A673 (cell line): ENCODE data around the gene CACNA2D4. TPM values are rescaled to one million over a fixed set of nuclear protein-coding genes. Genes with fewer than 3 reads are reported as not detected.

Experiments used
- BruUV-seq: library from RNA; stranded (reverse); fragments of 400-500 nt; replicated peaks from 2 replicates; lab custom pipeline; 2021; lab: Mats Ljungman, UMichigan
- CTCF ChIA-PET: fragments of 300-600 bp; sonication (Branson Sonifier 250); formaldehyde crosslinking; loops from one replicate; lab custom pipeline; 2022; ENCODE audit warnings: antibody characterized with exemption; lab: Charles Lee
- POLR2A ChIA-PET: fragments of 300-600 bp; sonication (Branson Sonifier 250); formaldehyde crosslinking; loops from one replicate; lab custom pipeline; 2022; ENCODE audit warnings: antibody characterized with exemption; ENCODE audit not compliant: low non-redundant PET; lab: Charles Lee
- DNase-seq: peaks from one replicate; pipeline ENCODE4 v3.0.0-alpha.2; 2015; ENCODE audit warnings: low spot score
- H3K27ac ChIP-seq: fragments of 200-600 bp; sonication (generic); 2 replicates; pipeline ENCODE4 v1.5.1; 2016; ENCODE audit warnings: mixed run types, low read depth, mild to moderate bottlenecking, mixed read lengths, antibody characterized with exemption, low read length; ENCODE audit not compliant: poor library complexity, severe bottlenecking
- H3K27me3 ChIP-seq: fragments of 200-600 bp; sonication (generic); replicated peaks from 2 replicates; pipeline ENCODE4 v1.6.1; 2017; ENCODE audit warnings: mixed run types, low read depth, mild to moderate bottlenecking, mixed read lengths, antibody characterized with exemption, low read length; ENCODE audit not compliant: insufficient read depth, poor library complexity
- H3K36me3 ChIP-seq: fragments of 200-600 bp; sonication (generic); 2 replicates; pipeline ENCODE4 v1.6.1; 2016; ENCODE audit warnings: mixed run types, mild to moderate bottlenecking, mixed read lengths, antibody characterized with exemption, low read length; ENCODE audit not compliant: insufficient read depth, poor library complexity, severe bottlenecking
- H3K4me1 ChIP-seq: fragments of 200-600 bp; sonication (generic); 2 replicates; pipeline ENCODE4 v1.6.1; 2017; ENCODE audit warnings: mixed run types, mild to moderate bottlenecking, mixed read lengths, antibody characterized with exemption, low read length; ENCODE audit not compliant: insufficient read depth, poor library complexity, severe bottlenecking
- H3K4me3 ChIP-seq: fragments of 200-600 bp; sonication (generic); 2 replicates; pipeline ENCODE4 v1.5.1; 2016; ENCODE audit warnings: low read depth, mixed run types, mild to moderate bottlenecking, mixed read lengths, low read length; ENCODE audit not compliant: poor library complexity, severe bottlenecking
- H3K9me3 ChIP-seq: fragments of 200-600 bp; sonication (generic); 2 replicates; pipeline ENCODE4 v1.6.1; 2016; ENCODE audit warnings: mixed run types, low read depth, mild to moderate bottlenecking, mixed read lengths, antibody characterized with exemption, low read length; ENCODE audit not compliant: poor library complexity, severe bottlenecking
- EZH2 ChIP-seq: fragments of 200-600 bp; sonication (generic); IDR thresholded peaks from 2 replicates; pipeline ENCODE4 v1.6.1; 2017; ENCODE audit warnings: borderline replicate concordance, low read depth, mild to moderate bottlenecking, mixed read lengths, antibody characterized with exemption, low read length; ENCODE audit not compliant: poor library complexity, severe bottlenecking
- intact Hi-C: fragments of 100-400 bp; cut with micrococcal nuclease; formaldehyde crosslinking; loops from one replicate; pipeline ENCODE4 v1.10.0; 2022; ENCODE audit not compliant: unreplicated experiment
- total RNA-seq: library from RNA; stranded (reverse); gene quantifications from 2 replicates; pipeline ENCODE4 v1.2.3, GENCODE V29; 2021
- TF ChIP-seq, protein P1 (sequence below): fragments of 300-800, 200-600 bp; sonication (generic); conservative IDR thresholded peaks from 2 replicates; pipeline ENCODE4 v1.5.1; 2017; ENCODE audit warnings: low read depth, mild to moderate bottlenecking, antibody characterized with exemption, low read length, moderate library complexity, mixed read lengths

CACNA2D4 gene
- total RNA-seq, 1 experiment from 2014 or later, result 0.41 TPM

DNA sequence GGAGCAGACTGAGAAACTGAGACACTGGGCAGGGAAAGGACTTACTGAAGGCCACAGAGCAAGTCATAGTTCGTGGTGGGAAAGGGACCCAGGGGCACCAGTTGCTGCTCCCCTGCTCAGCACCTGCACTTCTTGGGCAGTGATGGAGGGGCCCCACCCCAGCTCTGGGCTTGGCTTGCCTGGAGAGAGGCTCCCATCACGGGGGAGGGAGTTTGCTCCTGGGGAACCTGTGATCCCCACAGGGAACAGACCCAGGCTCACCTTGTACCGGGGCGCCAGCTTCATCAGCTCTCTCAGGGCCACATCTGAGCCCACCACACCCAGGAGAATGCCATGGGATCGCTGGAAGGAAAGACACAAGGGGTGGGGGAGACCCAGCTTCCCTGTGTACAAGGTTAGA, 39.8 kb downstream of the CACNA2D4 start:
- CTCF ChIA-PET, result no interaction called here
- POLR2A ChIA-PET, result interaction anchor here (0.6 kb wide), 1 partner anchor 546 kb away, joined by 5 read pairs; no protein-coding TSS in a partner anchor
- BruUV-seq, result no TSS peak
- no peak for TF ChIP-seq EZH2
- TF ChIP-seq, protein P1, sequence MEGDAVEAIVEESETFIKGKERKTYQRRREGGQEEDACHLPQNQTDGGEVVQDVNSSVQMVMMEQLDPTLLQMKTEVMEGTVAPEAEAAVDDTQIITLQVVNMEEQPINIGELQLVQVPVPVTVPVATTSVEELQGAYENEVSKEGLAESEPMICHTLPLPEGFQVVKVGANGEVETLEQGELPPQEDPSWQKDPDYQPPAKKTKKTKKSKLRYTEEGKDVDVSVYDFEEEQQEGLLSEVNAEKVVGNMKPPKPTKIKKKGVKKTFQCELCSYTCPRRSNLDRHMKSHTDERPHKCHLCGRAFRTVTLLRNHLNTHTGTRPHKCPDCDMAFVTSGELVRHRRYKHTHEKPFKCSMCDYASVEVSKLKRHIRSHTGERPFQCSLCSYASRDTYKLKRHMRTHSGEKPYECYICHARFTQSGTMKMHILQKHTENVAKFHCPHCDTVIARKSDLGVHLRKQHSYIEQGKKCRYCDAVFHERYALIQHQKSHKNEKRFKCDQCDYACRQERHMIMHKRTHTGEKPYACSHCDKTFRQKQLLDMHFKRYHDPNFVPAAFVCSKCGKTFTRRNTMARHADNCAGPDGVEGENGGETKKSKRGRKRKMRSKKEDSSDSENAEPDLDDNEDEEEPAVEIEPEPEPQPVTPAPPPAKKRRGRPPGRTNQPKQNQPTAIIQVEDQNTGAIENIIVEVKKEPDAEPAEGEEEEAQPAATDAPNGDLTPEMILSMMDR, result no peak
- no peak for DNase-seq
- no peaks in the 10 kb centered on the region for H3K9me3 ChIP-seq
- intact Hi-C loops, result no loop called here
- H3K27ac ChIP-seq, result no peak overlapping the region
- H3K4me3 ChIP-seq, result no peak overlapping the region
- no peaks in the 10 kb centered on the region for H3K4me1 ChIP-seq
- H3K27me3 ChIP-seq, result no peaks in the 10 kb centered on the region
- H3K36me3 ChIP-seq, result no peaks in the 10 kb centered on the region

DNA sequence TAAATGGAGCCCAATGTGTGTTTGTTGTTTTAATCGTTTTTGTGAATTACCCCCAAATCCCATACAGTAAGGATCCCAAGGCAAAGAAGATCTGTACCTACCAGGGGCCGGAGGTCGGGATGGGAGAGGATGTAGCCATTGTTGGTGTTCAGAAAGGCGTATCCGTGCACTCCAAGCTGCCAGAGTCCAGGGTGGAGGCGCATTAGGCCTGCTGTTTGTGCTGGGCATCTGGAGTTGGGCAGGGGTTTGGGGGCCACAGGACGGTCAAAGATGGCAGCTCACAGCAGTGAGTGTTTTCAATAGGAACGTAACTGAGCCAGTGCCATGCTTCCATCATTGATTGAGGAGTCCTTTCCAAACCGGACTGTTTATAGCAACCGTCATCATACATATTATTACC, 40.2 kb downstream of the CACNA2D4 start:
- Histone ChIP-seq H3K27ac (no peak overlapping the region), H3K9me3 (no peaks in the 10 kb centered on the region), H3K36me3 (no peaks in the 10 kb centered on the region), H3K4me1 (no peaks in the 10 kb centered on the region), H3K4me3 (no peak overlapping the region), H3K27me3 (no peaks in the 10 kb centered on the region)
- no TSS peak for BruUV-seq
- POLR2A ChIA-PET, result interaction anchor here (0.6 kb wide), 1 partner anchor 546 kb away, joined by 5 read pairs; no protein-coding TSS in a partner anchor
- TF ChIP-seq, protein P1, result no peak
- TF ChIP-seq EZH2, result no peak
- intact Hi-C loops, result no loop called here
- CTCF ChIA-PET, result no interaction called here
- DNase-seq, result no peak

DNA sequence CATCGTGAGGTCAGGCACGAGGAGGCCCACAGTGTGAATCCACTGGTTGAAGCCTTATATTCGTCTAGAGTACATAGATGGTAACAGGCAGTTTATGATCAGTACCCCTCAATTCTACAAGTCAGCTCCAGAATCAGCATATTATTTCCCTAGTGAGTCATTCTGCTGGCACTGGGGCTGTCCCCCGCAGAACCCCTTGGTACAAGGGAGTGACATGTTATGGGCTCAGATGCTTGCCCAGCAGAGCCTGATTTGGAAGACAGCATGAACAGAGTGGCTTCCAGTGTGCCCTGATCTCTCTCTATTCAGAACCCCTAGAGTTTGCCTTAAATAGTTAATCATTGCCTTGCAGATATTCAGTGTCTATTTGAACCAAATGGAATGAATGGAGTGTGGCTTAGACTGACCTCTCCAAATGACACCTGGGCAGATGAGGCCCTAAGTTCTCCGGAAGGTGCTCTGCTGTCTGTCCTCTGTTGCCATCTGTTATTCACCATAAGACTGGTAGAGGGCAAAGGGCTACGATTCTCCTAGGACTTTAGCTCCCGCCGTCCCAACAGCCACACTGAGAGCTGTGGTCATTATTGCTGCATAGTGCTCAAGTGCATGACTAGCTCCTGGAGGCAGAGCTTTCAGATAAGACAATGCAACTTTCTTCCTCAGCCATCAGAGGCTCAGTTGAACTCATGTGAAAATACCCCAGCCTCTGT, 41.1 kb downstream of the CACNA2D4 start:
- ChIA-PET CTCF (no interaction called here), POLR2A (no interaction called here)
- no peaks in the 10 kb centered on the region for H3K4me1 ChIP-seq
- TF ChIP-seq, protein P1, result no peak
- TF ChIP-seq EZH2, result no peak
- H3K27me3 ChIP-seq, result no peaks in the 10 kb centered on the region
- intact Hi-C loops, result no loop called here
- H3K36me3 ChIP-seq, result no peaks in the 10 kb centered on the region
- no peak overlapping the region for H3K4me3 ChIP-seq
- no peak overlapping the region for H3K27ac ChIP-seq
- DNase-seq, result no peak
- no peaks in the 10 kb centered on the region for H3K9me3 ChIP-seq
- BruUV-seq, result no TSS peak
